ENCODE data around the gene RREB1. TPM values are rescaled to one million over a fixed set of nuclear protein-coding genes. Genes with fewer than 3 reads are reported as not detected.

Gene RREB1
- polyA plus RNA-seq, 2 donors: 13.0 to 19.7 TPM

DNA sequence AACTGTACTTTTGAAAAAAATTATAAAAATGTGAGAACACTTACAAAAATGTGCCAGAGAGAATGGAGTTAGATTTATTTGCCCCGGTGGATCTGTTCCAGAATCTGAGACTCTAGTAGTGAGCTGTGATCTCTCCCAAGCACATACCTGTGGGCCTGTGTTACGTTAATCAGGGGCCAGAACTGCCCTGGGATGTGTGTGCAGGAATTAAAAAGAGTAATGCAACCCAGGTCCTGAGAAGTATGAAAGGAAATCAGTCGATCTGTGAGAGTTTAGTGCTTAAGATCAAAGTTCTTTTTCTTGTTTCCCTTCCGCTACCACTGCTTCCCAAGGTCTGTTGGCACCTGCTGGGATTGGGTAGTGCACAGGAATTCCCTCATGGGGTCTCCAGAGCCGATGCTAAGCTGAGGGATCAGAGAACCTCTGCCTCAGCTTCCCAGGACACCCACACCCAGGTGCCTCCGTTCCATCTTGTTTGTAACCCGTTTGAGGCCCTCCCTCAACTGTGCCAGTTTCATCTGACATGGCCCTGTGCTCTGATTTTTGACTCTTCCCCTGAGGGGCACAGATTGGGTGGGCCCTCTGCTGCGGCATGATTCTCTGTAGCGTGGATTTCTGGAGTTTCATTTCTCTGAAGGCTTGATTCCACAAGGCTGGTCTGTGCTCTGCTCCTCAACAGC is 87.7 kb downstream of the RREB1 start:
- Histone ChIP-seq H3K9me3 (ENCODE audit: control insufficient read depth in 2 of 2, insufficient read depth in 1 of 2, low read depth in 1 of 2, low read length in 1 of 2) (no peaks in the 10 kb centered on the region), H3K4me3 (ENCODE audit: low read depth in 1 of 2, low read length in 2 of 2) (no peak overlapping the region), H3K27me3 (ENCODE audit: control insufficient read depth in 1 of 2, insufficient read depth in 2 of 2, low read length in 2 of 2) (no peaks in the 10 kb centered on the region), H3K27ac (ENCODE audit: low read depth in 2 of 2, low read length in 1 of 2) (peak overlapping the region; percentile 31 to 73), H3K36me3 (ENCODE audit: control insufficient read depth in 2 of 2, insufficient read depth in 2 of 2, low read length in 1 of 2) (peaks cover 9 to 11% of the 10 kb centered on the region in 2 donors), H3K4me1 (ENCODE audit: control insufficient read depth in 2 of 2, insufficient read depth in 2 of 2, low read length in 1 of 2) (peaks cover 0 to 7% of the 10 kb centered on the region in 2 donors)
- WGBS, 2 donors: 51 to 53% methylated on average over 9 of the region's 9 CpGs

DNA sequence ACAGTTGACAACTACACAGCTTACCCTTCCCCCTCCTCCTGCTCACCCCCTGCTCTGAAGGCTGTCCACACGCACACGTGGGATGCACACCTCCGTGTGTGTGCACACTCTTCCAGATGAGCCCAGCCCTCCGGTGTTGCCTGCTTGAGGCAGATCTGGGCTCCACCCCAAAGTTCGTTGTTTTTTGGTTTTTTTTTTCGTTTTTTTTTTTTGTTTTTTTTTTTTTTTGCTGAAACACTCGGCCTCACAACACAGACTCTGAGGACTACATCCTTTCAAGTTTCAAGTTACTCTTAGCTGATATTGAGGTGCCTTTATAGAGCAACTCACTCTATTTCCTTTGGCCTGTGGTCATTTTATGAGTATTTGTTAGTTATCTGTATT is 88.2 kb downstream of the RREB1 start:
- Histone ChIP-seq H3K36me3 (ENCODE audit: control insufficient read depth in 2 of 2, insufficient read depth in 2 of 2, low read length in 1 of 2) (peaks cover 7 to 11% of the 10 kb centered on the region in 2 donors), H3K27ac (ENCODE audit: low read depth in 2 of 2, low read length in 1 of 2) (peak overlapping the region; percentile 31 to 73), H3K9me3 (ENCODE audit: control insufficient read depth in 2 of 2, insufficient read depth in 1 of 2, low read depth in 1 of 2, low read length in 1 of 2) (no peaks in the 10 kb centered on the region), H3K4me1 (ENCODE audit: control insufficient read depth in 2 of 2, insufficient read depth in 2 of 2, low read length in 1 of 2) (peaks cover 0 to 7% of the 10 kb centered on the region in 2 donors), H3K4me3 (ENCODE audit: low read depth in 1 of 2, low read length in 2 of 2) (no peak overlapping the region), H3K27me3 (ENCODE audit: control insufficient read depth in 1 of 2, insufficient read depth in 2 of 2, low read length in 2 of 2) (no peaks in the 10 kb centered on the region)
- WGBS, 2 donors: 28 to 37% methylated on average over 7 of the region's 7 CpGs

DNA sequence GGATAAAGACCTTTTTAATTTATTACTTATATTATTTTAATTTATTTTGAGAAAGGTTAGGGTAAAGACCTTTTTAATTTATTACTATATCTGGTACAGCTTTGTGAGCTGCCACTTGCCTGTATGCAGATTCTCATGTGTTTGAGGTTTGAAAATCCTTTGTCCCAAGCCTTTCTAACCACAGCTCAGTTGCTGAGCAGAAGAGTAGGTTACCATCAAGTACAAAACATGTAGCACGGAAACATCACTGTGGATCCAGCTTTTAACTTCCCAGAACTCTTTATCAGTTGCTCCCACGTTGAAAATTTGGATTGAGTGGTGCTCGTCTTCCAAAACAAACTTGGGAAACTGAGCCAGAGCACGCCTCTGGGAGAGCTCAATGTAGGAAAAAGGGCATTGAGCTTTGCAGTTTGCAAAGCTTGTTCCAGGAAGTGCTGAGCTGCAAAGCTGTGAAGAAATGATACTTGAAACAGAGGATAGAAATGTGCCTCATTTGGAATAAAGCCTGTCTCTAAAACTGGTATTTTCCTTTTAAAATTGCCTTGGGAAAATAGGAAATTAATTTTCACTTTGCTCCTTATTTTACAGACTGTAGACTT is 89.0 kb downstream of the RREB1 start:
- peak overlapping the region in 1 of 2 donors; percentile 9 for H3K27ac ChIP-seq (ENCODE audit: low read depth in 2 of 2, low read length in 1 of 2)
- H3K27me3 ChIP-seq (ENCODE audit: control insufficient read depth in 1 of 2, insufficient read depth in 2 of 2, low read length in 2 of 2): no peaks in the 10 kb centered on the region
- 78 to 81% methylated on average over 4 of the region's 4 CpGs for WGBS, 2 donors
- peaks cover 0 to 7% of the 10 kb centered on the region in 2 donors for H3K4me1 ChIP-seq (ENCODE audit: control insufficient read depth in 2 of 2, insufficient read depth in 2 of 2, low read length in 1 of 2)
- H3K4me3 ChIP-seq (ENCODE audit: low read depth in 1 of 2, low read length in 2 of 2): no peak overlapping the region
- H3K36me3 ChIP-seq (ENCODE audit: control insufficient read depth in 2 of 2, insufficient read depth in 2 of 2, low read length in 1 of 2): peaks cover 7 to 13% of the 10 kb centered on the region in 2 donors
- no peaks in the 10 kb centered on the region for H3K9me3 ChIP-seq (ENCODE audit: control insufficient read depth in 2 of 2, insufficient read depth in 1 of 2, low read depth in 1 of 2, low read length in 1 of 2)

DNA sequence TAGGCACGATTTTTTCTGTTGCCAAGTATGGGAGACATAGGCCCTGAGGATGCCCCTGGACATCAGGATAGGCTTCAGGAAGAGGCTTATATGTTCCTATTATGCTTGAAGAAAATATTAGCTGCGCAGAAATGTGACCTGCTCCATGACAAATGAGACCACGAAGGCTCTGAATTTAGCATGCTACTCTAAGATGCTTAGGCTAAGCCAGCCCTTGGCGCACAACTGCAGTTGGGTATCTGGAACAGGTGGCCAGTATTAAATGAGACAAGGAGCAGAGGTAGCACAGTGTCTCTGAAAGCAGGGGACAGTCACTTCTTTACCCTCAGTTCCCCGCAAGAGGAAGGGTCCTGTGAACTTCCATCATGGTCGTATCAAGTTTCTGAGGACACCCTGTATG is 90.0 kb downstream of the RREB1 start:
- 94 to 96% methylated on average over 6 of the region's 6 CpGs for whole genome bisulfite sequencing, 2 donors
- peak overlapping the region in 1 of 2 donors; percentile 55 for H3K27ac ChIP-seq (ENCODE audit: low read depth in 2 of 2, low read length in 1 of 2)
- peaks cover 7 to 14% of the 10 kb centered on the region in 2 donors for H3K36me3 ChIP-seq (ENCODE audit: control insufficient read depth in 2 of 2, insufficient read depth in 2 of 2, low read length in 1 of 2)
- H3K4me3 ChIP-seq (ENCODE audit: low read depth in 1 of 2, low read length in 2 of 2): no peak overlapping the region
- H3K9me3 ChIP-seq (ENCODE audit: control insufficient read depth in 2 of 2, insufficient read depth in 1 of 2, low read depth in 1 of 2, low read length in 1 of 2): no peaks in the 10 kb centered on the region
- no peaks in the 10 kb centered on the region for H3K27me3 ChIP-seq (ENCODE audit: control insufficient read depth in 1 of 2, insufficient read depth in 2 of 2, low read length in 2 of 2)
- peaks cover 0 to 15% of the 10 kb centered on the region in 2 donors for H3K4me1 ChIP-seq (ENCODE audit: control insufficient read depth in 2 of 2, insufficient read depth in 2 of 2, low read length in 1 of 2)

DNA sequence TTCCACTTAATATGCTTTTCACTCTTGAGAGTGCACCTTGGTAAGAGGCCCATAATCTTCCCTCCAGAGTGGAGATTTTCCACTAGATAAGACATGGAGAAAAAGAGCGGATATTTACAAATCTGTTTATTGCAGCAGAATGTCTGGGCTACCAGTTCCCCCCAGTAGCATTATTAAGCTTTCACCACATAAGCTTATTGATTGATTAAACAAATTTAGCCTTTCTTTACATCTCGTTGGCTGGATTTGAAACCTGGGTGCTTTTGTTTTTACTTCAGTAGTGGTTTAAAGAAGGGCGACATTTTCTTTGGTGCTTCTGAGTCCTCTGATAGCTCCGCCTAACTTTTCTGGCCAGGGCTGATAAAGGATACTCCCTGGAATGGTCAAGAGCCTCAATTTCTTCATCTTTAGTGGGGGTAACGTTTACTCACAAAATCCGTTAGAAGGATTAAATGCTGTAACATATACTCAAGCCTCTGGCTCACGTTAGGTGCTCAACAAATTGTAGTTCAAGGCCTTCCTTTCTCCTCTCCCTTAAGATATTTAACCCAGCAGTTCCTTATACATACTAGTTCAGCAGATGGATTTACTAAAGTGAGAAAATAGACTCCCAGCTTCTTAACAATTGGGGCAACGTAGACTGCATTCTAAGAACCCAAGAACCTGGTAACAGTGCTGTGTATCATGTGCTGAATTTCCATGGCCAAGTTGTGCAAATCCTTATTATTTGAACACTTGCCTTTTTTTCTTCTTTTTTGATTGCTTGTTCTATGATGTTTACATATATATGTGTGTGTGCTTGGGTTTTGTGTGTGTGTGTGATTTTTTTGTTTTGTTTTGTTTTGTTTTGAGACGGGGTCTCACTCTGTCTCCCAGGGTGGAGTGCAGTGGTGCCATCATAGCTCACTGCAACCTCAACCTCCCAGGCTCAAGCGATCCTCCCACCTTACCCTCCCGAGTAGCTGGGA is 91.4 kb downstream of the RREB1 start:
- peak overlapping the region in 1 of 2 donors; percentile 34 for H3K27ac ChIP-seq (ENCODE audit: low read depth in 2 of 2, low read length in 1 of 2)
- H3K4me1 ChIP-seq (ENCODE audit: control insufficient read depth in 2 of 2, insufficient read depth in 2 of 2, low read length in 1 of 2): peaks cover 0 to 20% of the 10 kb centered on the region in 2 donors
- H3K9me3 ChIP-seq (ENCODE audit: control insufficient read depth in 2 of 2, insufficient read depth in 1 of 2, low read depth in 1 of 2, low read length in 1 of 2): no peaks in the 10 kb centered on the region
- 90 to 91% methylated on average over 11 of the region's 11 CpGs for WGBS, 2 donors
- H3K36me3 ChIP-seq (ENCODE audit: control insufficient read depth in 2 of 2, insufficient read depth in 2 of 2, low read length in 1 of 2): peaks cover 7 to 14% of the 10 kb centered on the region in 2 donors
- H3K27me3 ChIP-seq (ENCODE audit: control insufficient read depth in 1 of 2, insufficient read depth in 2 of 2, low read length in 2 of 2): no peaks in the 10 kb centered on the region
- no peak overlapping the region for H3K4me3 ChIP-seq (ENCODE audit: low read depth in 1 of 2, low read length in 2 of 2)

DNA sequence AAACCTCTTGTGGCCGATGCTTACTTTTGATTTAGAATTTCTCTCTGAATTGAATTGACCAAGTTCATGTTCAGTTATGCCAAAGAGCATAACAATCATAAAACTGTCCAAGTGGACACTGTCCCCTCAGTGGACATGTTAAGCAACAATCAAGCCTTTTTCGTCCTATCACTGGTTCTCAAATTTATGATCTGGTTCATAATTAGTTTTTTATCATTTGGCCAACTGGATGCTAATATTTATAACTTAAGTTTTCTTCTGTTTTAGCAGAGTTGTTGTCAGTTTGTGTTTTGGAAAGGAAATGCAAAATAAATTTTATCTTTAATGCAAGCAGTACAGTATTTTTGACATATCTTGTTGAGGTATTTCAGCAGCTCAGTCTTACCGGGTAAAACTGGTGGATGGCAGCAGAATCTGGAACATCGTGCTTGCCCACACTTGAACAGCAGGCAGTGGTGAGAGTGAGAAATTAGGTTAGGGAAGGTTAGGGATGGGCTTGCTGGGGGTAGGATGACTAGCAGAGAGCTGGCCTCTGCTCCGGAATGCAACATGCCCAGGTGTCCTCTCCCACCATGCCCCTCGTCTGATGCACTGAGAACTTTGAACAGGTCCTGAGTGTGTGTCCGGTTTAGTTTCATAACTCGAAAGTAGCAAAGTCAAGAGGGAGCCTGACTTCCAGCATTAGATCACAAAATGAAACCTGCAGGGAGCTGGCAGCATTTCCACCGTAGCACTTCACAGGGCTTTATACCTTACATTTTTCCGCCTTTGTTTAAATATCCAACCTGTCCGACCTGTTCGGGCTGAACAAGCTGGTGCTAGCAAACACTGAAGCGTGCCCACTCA is 93.1 kb downstream of the RREB1 start:
- H3K9me3 ChIP-seq (ENCODE audit: control insufficient read depth in 2 of 2, insufficient read depth in 1 of 2, low read depth in 1 of 2, low read length in 1 of 2): no peaks in the 10 kb centered on the region
- H3K36me3 ChIP-seq (ENCODE audit: control insufficient read depth in 2 of 2, insufficient read depth in 2 of 2, low read length in 1 of 2): peaks cover 7 to 12% of the 10 kb centered on the region in 2 donors
- H3K27me3 ChIP-seq (ENCODE audit: control insufficient read depth in 1 of 2, insufficient read depth in 2 of 2, low read length in 2 of 2): no peaks in the 10 kb centered on the region
- H3K27ac ChIP-seq (ENCODE audit: low read depth in 2 of 2, low read length in 1 of 2): peak overlapping the region; percentile 93 to 99
- peak overlapping the region; percentile 31 to 33 for H3K4me3 ChIP-seq (ENCODE audit: low read depth in 1 of 2, low read length in 2 of 2)
- H3K4me1 ChIP-seq (ENCODE audit: control insufficient read depth in 2 of 2, insufficient read depth in 2 of 2, low read length in 1 of 2): peaks cover 0 to 14% of the 10 kb centered on the region in 2 donors
- WGBS, 2 donors: 50 to 60% methylated on average over 13 of the region's 13 CpGs

DNA sequence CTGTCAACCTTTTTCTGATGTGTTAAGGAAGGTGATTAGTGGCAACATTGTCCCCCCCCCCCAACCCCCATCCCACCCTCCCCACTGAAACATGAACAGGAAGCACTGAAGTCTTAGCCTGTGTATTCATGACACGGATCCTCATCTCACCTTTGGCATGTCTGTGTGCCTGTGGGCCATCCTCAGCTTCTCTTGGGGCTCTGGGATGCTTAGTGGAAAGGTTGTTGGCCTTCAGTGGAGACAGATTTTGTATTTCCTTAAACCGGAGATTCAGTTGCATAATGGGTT is 93.6 kb downstream of the RREB1 start:
- Histone ChIP-seq H3K27me3 (ENCODE audit: control insufficient read depth in 1 of 2, insufficient read depth in 2 of 2, low read length in 2 of 2) (no peaks in the 10 kb centered on the region), H3K9me3 (ENCODE audit: control insufficient read depth in 2 of 2, insufficient read depth in 1 of 2, low read depth in 1 of 2, low read length in 1 of 2) (no peaks in the 10 kb centered on the region), H3K36me3 (ENCODE audit: control insufficient read depth in 2 of 2, insufficient read depth in 2 of 2, low read length in 1 of 2) (peaks cover 10 to 12% of the 10 kb centered on the region in 2 donors), H3K4me1 (ENCODE audit: control insufficient read depth in 2 of 2, insufficient read depth in 2 of 2, low read length in 1 of 2) (peaks cover 0 to 13% of the 10 kb centered on the region in 2 donors), H3K4me3 (ENCODE audit: low read depth in 1 of 2, low read length in 2 of 2) (no peak overlapping the region), H3K27ac (ENCODE audit: low read depth in 2 of 2, low read length in 1 of 2) (peak overlapping the region; percentile 93 to 99)
- WGBS, 2 donors: 40 to 55% methylated on average over 2 of the region's 2 CpGs

DNA sequence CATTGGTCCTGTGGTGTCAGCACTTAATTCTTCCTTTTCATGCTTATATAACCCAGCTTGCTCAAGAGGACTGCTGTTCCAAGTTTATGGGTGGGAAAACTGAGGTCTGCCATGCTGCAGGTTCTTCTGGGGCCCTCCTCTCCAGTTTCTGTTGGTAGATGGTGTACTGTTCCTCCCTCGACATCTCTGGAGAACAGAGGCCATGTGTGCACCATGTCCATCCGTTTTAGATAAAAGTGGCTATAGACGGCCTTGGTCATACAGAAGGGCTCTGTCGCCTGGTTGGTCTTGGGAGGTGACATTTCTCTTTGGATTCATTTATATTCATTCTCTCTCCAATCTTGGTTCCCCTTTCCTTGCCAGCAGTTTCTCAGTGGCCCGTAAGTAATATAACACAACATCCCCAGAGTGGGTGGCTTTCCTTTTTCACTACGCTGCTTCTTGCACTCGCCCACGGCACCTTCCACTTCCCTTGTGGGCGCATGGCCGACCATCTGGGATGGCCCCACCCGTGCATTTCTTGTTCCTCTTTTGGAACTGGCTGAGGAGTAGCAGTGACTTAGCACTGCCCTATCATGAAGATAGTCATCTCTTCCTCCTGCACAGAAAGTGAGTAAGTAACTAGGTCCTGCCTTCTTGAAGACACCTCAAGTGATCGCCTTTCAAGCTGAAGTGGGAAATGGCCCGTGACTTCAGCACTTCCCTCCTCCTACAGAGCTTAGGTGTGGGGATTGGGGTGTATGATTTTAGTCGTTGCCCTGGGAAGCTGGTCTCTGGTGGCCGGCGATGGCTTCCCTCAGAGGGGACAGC is 94.2 kb downstream of the RREB1 start:
- no peak overlapping the region for H3K4me3 ChIP-seq (ENCODE audit: low read depth in 1 of 2, low read length in 2 of 2)
- H3K9me3 ChIP-seq (ENCODE audit: control insufficient read depth in 2 of 2, insufficient read depth in 1 of 2, low read depth in 1 of 2, low read length in 1 of 2): no peaks in the 10 kb centered on the region
- 66 to 71% methylated on average over 16 of the region's 16 CpGs for WGBS, 2 donors
- peaks cover 12 to 13% of the 10 kb centered on the region in 2 donors for H3K36me3 ChIP-seq (ENCODE audit: control insufficient read depth in 2 of 2, insufficient read depth in 2 of 2, low read length in 1 of 2)
- peak overlapping the region; percentile 93 to 99 for H3K27ac ChIP-seq (ENCODE audit: low read depth in 2 of 2, low read length in 1 of 2)
- peaks cover 0 to 13% of the 10 kb centered on the region in 2 donors for H3K4me1 ChIP-seq (ENCODE audit: control insufficient read depth in 2 of 2, insufficient read depth in 2 of 2, low read length in 1 of 2)
- no peaks in the 10 kb centered on the region for H3K27me3 ChIP-seq (ENCODE audit: control insufficient read depth in 1 of 2, insufficient read depth in 2 of 2, low read length in 2 of 2)

Measured in esophagus (tissue), 2 donors.